ENCODE measurements around the gene PAQR8. TPM values are rescaled to one million over a fixed set of nuclear protein-coding genes. Genes with fewer than 3 reads are reported as not detected.

Gene PAQR8
- total RNA-seq, 4 donors from 2014 or later = 9.1 to 300 (median 210) TPM

GRCh38 chr6:52324189-52324588, 37.8 kb upstream of the PAQR8 start:
- Histone ChIP-seq H3K27ac (peak overlapping the region in 1 of 4 donors; percentile 92), H3K4me1 (peaks cover 0 to 43% (median 0%) of the 10 kb centered on the region in 4 donors), H3K4me3 (no peak overlapping the region), H3K9me3 (no peaks in the 10 kb centered on the region), H3K36me3 (no peaks in the 10 kb centered on the region), H3K27me3 (no peaks in the 10 kb centered on the region)
- no peak for DNase-seq
- TF ChIP-seq POLR2A (IDR thresholded peaks at IDR 0.05) (no peak), CTCF (IDR thresholded peaks at IDR 0.05) (no peak)

DNA sequence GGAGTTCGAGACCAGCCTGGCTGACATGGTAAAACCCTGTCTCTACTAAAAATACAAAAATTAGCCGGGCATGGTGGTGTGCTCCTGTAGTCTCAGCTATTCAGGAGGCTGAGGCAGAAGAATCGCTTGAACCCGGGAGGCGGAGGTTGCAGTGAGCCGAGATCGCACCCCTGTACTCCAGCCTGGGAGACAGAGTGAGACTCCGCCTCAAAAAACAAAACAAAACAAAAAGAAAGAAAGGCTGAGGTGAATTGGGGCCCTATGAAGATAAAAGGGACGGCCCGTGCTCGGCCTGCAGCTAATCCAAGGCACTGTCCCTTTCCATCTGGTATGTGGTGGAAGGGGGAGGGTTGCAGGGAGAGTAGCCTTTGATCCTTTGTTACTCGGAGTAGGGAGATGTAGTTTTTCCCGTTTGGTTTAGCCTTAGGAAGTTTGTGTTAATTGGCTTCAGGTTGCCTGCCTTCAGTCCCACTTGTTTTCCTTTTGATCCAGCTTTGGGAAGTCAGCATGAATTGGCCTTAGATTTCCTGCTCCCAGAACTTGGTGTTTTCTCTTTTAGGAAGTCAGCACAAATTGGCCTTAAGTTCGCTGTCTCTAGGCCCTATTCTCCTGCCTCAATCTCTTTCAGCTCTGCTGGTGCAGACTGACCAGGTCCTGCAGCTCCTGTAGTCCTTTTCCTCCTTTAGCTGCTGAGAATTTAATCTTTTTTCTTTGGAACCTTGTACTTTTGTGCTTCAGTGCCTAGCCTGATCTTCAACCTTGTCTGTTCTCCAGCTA, 36.1 kb upstream of the PAQR8 start:
- peaks cover 0 to 48% (median 2%) of the 10 kb centered on the region in 4 donors for H3K4me1 ChIP-seq
- no peaks in the 10 kb centered on the region for H3K36me3 ChIP-seq
- H3K4me3 ChIP-seq = peak overlapping the region in 2 of 4 donors; percentile 5 to 10
- peak in 1 of 3 donors; percentile 76 for DNase-seq
- H3K9me3 ChIP-seq = no peaks in the 10 kb centered on the region
- H3K27me3 ChIP-seq = no peaks in the 10 kb centered on the region
- peak overlapping the region in 3 of 4 donors; percentile 59 to 92 (median 84) for H3K27ac ChIP-seq
- peak in 1 of 2 donors; percentile 40 for TF ChIP-seq POLR2A (IDR thresholded peaks at IDR 0.05)
- TF ChIP-seq CTCF (IDR thresholded peaks at IDR 0.05) = no peak

DNA sequence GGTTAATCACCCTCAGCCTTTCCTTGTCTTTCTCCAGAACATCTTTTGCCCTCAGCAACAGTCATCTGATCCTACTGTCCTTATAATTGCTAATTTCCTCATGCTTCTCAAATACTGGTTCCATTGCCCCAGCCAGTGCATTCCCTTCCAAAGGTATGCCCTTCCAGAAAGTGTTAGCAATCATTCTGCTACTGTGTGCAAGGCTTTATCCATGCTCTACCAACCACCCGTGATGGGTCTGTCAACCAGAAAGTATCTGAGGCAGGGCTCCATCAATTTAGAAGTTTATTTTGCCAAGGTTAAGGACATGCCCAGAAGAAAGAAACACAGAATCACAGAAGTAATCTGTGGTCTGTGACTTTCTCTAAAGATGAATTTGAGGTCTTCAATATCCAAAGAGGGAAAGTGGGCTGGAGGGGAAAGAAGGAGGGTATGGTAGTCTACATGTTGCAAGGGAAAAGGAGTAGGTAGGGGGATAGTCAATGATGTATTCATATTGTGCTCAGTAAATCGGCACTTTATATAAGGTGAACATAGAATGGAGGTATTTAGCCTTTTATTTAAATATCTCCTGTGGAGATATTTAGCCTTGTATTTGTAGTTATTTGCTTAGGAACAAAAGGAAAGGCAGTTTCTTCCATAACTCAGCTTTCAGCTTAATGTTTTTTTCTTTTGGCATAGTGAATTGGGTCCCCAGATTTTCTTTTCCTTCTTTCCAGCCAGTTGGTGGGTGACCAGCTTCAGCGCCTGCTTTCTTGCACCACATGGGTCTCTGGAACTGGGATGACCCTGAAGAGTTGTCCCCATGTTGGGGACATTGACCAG, 35.2 kb upstream of the PAQR8 start:
- no peaks in the 10 kb centered on the region for H3K36me3 ChIP-seq
- DNase-seq = no peak
- H3K4me3 ChIP-seq = no peak overlapping the region
- TF ChIP-seq POLR2A (IDR thresholded peaks at IDR 0.05) (peak in 1 of 2 donors; percentile 14), CTCF (IDR thresholded peaks at IDR 0.05) (no peak)
- H3K9me3 ChIP-seq = no peaks in the 10 kb centered on the region
- no peaks in the 10 kb centered on the region for H3K27me3 ChIP-seq
- peaks cover 0 to 48% (median 2%) of the 10 kb centered on the region in 4 donors for H3K4me1 ChIP-seq
- peak overlapping the region in 3 of 4 donors; percentile 45 to 92 (median 84) for H3K27ac ChIP-seq

DNA sequence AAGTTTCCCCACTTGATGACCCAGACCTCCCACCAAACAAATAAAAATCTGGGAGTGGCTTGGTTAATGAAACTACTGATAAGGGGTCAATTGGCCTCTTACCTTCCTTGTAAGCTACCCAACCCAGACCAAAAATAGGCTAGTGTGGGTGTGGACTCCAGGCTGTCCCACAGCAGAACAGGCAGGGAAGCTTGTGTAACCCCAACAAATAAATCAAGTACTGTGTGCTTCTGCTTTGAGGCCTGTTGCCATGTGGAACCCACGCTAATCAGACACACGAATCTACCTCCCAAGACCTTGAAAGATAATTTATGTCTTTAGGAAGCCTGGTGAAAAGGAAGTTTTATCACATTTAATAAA, 33.7 kb upstream of the PAQR8 start:
- no peaks in the 10 kb centered on the region for H3K36me3 ChIP-seq
- peak in 1 of 2 donors; percentile 48 for TF ChIP-seq POLR2A (IDR thresholded peaks at IDR 0.05)
- no peak for TF ChIP-seq CTCF (IDR thresholded peaks at IDR 0.05)
- no peaks in the 10 kb centered on the region for H3K27me3 ChIP-seq
- DNase-seq = peak in 1 of 3 donors; percentile 80
- peaks cover 0 to 53% (median 2%) of the 10 kb centered on the region in 4 donors for H3K4me1 ChIP-seq
- no peaks in the 10 kb centered on the region for H3K9me3 ChIP-seq
- peak overlapping the region in 3 of 4 donors; percentile 45 to 92 (median 84) for H3K27ac ChIP-seq
- peak overlapping the region in 1 of 4 donors; percentile 0 for H3K4me3 ChIP-seq

- Histone ChIP-seq H3K4me3 (no peak overlapping the region), H3K27ac (peak overlapping the region in 3 of 4 donors; percentile 45 to 92 (median 84)), H3K27me3 (no peaks in the 10 kb centered on the region), H3K9me3 (no peaks in the 10 kb centered on the region), H3K36me3 (no peaks in the 10 kb centered on the region), H3K4me1 (peaks cover 0 to 53% (median 2%) of the 10 kb centered on the region in 4 donors)
- DNase-seq = no peak
- TF ChIP-seq CTCF (IDR thresholded peaks at IDR 0.05) (no peak), POLR2A (IDR thresholded peaks at IDR 0.05) (no peak)
Measured at GRCh38 chr6:52328729-52329128, 33.2 kb upstream of the PAQR8 start.

Measured in Peyer's patch (tissue), 4 donors.